Prostate gland (tissue), 2 donors: ENCODE results near the gene STXBP4.

Experiments used
- CTCF ChIP-seq, 4 experiments: fragments of 200-600 bp in 2 of 4; fragments of 450-650 bp in 2 of 4; sonication (generic) in 2 of 4; IDR thresholded peaks; 1 replicate in 3 of 4; 2 replicates in 1 of 4; pipeline ENCODE4 v1.5.1; 2016 to 2019; ENCODE audit warnings: antibody characterized with exemption in 4 of 4, mild to moderate bottlenecking in 2 of 4, moderate library complexity in 2 of 4
- POLR2AphosphoS5 ChIP-seq: sonication (generic); formaldehyde crosslinking; IDR thresholded peaks from one replicate; pipeline ENCODE4 v1.6.1; 2017; ENCODE audit warnings: antibody characterized with exemption

- TF ChIP-seq POLR2AphosphoS5 (no peak), CTCF (IDR thresholded peaks at IDR 0.05) (no peak)
Observed at GRCh38 chr17:54980375-54980774, 11.8 kb downstream of the STXBP4 start.
